Measurements from ENCODE around the gene GEMIN2.
"Not testable (repeated sequence)": the region's sequence is repeated elsewhere in the genome, so short reads cannot be mapped to it uniquely, and the experiment has no call there.

GEMIN2 gene, protein sequence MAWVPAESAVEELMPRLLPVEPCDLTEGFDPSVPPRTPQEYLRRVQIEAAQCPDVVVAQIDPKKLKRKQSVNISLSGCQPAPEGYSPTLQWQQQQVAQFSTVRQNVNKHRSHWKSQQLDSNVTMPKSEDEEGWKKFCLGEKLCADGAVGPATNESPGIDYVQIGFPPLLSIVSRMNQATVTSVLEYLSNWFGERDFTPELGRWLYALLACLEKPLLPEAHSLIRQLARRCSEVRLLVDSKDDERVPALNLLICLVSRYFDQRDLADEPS

DNA sequence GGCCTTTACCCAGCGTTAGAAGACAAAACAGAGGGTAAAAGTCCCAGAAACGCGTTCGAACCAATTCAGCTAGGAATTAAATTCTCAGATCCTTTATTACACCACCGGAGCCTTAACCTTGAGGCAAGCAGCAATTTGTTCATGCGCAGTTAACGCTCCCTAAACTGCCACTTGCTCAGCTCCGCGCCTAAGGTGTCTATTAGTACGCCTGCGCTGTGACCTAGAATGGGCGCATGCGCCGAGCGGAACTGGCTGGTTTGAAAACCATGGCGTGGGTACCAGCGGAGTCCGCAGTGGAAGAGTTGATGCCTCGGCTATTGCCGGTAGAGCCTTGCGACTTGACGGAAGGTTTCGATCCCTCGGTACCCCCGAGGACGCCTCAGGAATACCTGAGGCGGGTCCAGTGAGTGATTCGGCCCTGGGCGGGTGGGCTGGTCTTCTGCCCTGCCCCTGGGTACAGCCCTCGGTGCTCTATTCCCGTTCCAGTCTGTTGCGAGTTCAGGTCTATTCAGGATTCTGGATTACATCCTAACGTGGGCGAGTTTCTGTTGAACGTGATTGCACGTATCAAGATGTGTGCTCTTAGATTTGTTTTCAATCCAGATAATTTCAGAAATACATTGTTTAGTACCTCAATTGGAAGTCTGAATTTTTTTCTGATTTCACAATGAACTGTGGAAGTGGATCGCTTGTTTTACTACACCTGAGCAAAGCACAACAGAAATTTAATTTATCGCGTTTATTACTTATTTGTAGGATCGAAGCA, at the start of gene GEMIN2:
Gene GEMIN2 (plus strand): TSS at position 251 of the 766 bp plus-strand sequence. CDS start 16 bp downstream, at position 267.
- DNase-seq: peak; percentile 95

DNA sequence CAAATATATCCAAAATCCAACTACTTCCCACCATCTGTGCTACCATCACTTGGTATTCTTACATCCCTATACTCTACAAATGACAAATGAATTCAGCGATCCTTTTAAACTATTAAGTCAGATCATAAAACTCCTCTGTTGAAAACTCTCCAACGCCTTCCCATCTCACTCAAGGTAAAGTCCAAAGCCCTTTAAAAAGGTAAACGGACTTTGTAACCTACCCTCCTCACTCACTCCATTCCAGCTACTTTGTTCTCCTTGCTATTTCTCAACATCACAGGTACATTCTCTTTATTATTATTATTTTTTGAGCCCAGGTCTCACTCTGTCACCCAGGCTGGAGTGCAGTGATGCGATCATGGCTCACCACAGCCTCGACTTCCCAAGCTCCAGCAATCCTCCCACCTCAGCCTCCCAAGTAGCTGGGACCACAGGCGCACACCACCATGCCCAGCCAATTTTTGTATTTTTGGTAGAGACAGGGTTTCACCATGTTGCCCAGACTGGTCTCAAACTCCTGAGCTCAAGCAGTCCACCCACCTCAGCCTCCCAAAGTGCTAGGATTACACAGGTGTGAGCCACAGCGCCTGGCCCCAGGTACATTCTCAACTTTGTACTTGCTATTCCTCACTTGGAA, 44.8 kb upstream of the GEMIN2 start:
- DNase-seq: not testable (repeated sequence)

DNA sequence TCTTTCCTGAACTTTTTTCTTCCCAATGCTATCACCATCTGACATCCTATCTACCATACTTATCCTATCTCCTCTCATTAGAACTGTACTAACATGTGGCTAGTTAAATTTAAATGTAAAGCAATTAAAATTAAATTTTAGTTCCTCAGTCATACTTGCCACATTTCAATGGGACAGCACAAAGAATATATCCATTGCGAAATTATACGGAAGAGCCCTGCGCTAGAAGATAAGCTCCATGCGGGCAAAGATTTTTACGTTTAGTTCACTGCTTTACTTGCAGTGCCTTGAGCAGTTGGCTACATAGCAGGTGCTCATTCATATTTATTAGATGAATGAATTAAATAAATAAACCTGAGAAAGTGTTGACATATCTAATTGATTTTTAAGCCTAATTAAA, 44.2 kb upstream of the GEMIN2 start:
- no peak for DNase-seq

- DNase-seq: no peak
Measured at GRCh38 chr14:39071096-39071495, 43.0 kb upstream of the GEMIN2 start.

- no peak for DNase-seq
Measured at GRCh38 chr14:39080886-39081285, 33.2 kb upstream of the GEMIN2 start.

GRCh38 chr14:39083127-39083526, 31.0 kb upstream of the GEMIN2 start:
- DNase-seq: no peak

- no peak for DNase-seq
Measured at GRCh38 chr14:39085933-39086332, 28.2 kb upstream of the GEMIN2 start.

DNA sequence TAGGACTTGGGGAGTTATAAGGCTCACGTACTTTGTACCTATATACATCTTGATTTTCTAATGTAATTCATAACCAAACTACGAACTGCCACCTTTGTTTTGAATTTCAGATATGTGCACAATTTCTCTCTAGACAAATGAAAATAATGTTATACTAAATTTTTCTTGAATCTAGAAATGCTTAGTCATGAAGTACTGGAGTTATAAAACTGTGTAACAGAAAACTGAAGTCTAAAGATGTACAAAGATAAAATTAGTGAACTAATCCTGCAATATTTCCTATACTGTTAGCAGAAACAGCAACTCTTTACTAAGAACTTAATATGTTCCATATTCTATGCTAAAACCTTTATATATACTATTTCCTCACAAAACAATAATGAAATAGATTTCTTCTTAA, 26.6 kb upstream of the GEMIN2 start:
- DNase-seq: no peak

- no peak for DNase-seq
Measured at GRCh38 chr14:39090548-39091111, 23.5 kb upstream of the GEMIN2 start.

DNA sequence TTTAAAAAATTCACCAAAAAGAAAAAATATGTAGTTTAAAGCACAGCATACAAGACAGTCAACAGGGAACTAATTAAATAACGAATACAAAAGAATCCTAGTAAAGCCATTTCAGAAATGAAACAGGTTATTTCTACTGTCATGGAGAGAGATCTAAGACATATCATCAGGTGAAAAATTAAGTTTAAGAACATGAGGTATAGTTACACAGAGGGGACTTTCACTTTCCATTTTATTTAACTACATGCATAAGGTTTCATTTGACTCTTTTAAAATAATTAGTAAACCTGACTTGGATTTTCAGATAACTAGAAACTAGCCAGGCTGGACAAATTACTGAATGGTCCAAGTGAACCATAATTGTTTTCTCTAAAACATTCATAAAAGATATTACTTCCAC, 22.4 kb upstream of the GEMIN2 start:
- DNase-seq: no peak

DNA sequence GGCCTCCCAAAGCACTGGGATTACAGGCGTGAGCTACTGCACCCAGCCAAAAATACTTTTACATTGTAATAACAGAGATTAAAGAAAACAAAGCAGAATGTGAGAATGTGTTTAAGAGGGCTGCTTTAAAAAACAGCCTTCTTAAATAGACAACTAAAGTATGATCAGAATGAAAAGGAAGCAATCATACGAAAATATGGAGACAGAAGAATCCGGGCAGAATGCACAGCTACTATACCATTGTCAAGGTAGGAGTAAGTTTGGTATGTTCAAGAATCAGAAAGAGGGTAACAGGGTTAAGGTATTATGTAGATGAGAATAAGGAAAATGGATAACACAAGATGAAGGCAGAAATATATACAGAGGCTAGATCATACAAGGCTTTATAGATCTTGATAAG, 19.6 kb upstream of the GEMIN2 start:
- no peak for DNase-seq

GRCh38 chr14:39097159-39097558, 17.0 kb upstream of the GEMIN2 start:
- DNase-seq: peak; percentile 7

- DNase-seq: not testable (repeated sequence)
Measured at GRCh38 chr14:39099215-39099614, 14.9 kb upstream of the GEMIN2 start.

- DNase-seq: no peak
Measured at GRCh38 chr14:39099748-39100147, 14.4 kb upstream of the GEMIN2 start.

GRCh38 chr14:39102265-39102968, 11.7 kb upstream of the GEMIN2 start:
- DNase-seq: no peak

DNA sequence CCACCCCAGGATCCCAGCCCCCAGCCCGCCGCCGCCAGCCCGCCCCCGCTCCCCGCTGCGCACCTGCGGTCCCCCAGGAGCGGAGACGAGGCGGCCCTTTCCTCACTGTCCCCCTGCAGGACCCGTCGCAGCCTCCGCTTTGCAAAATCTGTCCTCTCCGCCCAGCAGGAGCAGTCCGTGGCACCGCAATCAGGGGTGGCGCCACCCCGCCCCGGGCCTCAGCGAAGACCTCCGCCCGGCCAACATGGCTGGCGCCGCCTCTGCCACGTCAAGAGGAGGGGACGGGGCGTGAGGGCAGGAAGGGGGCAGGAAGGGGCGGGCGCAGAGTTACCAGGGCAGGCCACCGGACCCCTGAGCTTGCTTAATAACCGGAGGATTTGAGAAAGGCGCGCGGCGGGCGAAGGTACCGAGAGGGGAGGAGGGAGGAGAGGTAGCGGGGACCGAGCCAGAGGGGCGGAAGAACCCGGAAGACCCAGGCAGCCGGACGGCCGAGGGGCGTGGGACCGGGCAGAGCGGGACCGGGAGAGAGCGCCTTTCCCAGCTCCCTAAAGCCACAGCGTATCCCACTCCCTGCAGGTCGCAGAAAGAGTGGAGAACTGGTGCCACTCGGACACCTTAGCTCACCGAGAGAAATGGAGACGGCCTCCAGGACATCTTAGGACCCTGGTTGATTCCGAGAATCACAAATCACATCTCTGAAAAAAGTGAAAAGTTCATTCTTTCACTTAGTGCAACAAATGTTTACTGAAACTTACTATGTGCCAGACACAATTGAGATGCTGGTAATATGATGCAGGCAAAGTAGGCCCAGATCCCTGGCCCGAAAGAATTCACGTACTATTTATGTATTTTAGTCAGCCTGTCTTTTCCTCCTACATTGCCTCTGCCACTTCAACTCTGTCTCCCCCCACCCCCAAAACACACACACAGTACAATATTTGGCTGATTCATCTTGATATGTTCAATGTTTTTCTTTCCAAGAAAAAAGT, 10.9 kb upstream of the GEMIN2 start, which contains the start of gene SEC23A:
Gene SEC23A (minus strand): TSS at position 267 of the 989 bp plus-strand sequence. CDS start 7,117 bp downstream, outside the sequence.
- peak; percentile 89 for DNase-seq

DNA sequence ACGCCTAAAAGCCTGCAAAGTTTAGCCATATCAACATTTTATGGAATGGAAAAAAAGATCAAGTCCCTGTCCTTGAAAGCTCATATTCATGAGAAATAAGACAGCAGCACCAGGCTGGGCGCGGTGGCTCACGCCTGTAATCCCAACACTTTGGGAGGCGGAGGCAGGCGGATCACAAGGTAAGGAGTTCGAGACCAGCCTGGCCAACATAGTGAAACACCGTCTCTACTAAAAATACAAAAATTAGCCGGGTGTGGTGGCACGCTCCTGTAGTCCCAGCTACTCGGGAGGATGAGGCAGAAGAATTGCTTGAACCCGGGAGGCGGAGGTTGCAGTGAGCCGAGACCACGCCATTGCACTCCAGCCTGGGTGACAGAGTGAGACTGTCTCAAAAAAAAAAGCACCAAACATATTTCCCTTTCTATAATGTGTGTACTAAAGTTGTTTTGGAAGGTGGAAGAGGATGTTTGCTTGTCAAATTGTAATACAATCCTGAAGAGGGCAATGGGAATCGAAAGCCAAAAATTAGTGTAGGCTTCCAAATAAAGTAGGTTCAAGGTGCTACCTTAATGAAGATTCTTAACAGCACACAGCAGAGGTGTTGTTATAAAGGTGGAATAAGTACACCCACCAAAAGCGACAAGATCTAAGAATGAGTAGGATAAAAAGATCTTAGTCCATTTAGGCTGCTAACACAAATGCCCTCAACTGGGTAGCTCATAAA, 9.9 kb upstream of the GEMIN2 start:
- DNase-seq: not testable (repeated sequence)

GRCh38 chr14:39107591-39107996, 6.5 kb upstream of the GEMIN2 start:
- no peak for DNase-seq

DNA sequence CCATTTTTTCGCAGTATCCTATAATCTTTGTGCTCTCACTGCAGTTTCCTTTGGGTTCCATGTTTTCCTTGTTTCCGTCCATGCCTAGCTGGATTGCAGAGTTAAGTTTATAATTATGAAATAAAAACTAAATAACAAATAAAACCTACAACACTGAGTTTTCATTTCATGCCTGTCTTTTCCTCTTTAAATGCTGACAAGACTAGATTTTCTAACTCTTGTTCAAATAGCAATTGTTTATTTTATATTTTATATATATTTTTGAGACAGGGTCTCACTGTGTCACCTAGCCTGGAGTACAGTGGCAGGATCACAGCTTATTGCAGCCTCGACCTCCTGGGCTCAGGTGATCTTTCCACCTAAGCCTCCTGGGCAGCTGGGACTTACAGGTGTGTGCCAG, 5.3 kb upstream of the GEMIN2 start:
- DNase-seq: no peak

DNA sequence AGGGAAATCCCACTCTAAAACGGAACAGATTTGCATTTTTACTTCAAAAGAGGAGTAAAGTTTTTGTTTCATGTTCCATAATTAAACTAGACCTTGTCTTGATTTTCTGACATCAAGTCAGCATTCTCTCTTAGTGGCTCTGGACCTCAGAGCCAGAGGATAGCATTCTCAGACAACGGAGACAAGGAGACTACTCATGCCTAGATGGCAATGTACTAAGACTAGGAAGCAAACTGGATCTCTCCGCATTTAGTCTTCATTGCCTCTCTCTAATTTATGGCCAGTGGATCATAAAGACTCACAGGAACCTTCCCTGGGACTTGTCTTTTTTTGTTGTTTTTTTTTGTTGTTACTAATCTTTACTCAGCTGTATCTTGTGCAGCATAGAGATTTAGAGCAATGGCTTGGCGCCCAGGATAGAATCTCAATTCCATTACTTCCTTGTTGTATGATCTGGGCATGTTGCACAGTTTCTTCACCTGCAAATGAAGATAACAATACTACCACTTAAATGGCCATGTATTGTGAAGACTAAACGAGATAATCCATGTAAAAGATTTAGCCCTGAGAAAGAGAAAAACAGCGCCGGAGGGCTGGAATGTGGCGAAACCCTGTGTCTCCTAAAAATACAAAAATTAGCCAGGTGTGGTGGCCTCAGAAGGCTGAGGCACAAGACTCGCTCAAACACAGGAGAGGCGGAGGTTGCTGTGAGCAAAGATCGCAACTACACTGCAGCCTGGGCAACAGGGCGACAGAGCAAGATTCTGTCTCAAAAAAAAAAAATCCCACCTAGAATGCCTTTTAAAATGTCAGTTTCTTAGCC, 4.0 kb upstream of the GEMIN2 start:
- no peak for DNase-seq

Measured in CD4-positive, alpha-beta T cell treated with Interleukin-17A for 4 hours (primary cell).